ENCODE measurements around the gene CHMP4B.

CHMP4B gene

GRCh38 chr20:33894798-33895197 is 83.7 kb downstream of the CHMP4B start:
- no peak for DNase-seq (ENCODE audit: low read depth in 1 of 2, low spot score in 1 of 2)

GRCh38 chr20:33896509-33896908 is 85.4 kb downstream of the CHMP4B start:
- DNase-seq (ENCODE audit: low read depth in 1 of 2, low spot score in 1 of 2), result no peak

DNA sequence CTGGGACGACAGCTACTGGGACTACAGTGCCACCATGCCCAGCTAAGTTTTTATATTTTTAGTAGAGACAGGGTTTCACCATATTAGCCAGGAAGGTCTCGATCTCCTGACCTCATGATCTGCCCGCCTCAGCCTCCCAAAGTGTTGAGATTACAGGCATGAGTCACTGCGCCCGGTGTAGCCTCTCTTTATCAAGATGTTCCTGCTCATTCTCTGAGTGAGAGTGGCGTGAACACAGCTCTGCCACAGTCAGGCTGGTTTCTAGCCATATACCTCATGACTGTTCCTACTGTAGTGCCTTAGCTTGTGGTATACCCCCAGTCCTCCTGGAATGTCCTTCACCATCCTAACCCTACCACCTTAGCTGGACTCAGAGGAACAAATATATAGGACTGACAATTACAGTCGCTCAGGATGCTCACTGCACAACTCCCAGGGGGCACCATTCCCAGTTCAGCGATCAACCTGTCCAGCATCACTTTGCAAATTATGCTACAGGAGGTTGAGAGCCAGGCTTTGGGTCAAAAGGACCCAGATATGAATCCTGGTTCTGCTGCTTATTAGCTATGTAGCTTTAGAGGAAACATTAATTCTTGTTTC is 86.3 kb downstream of the CHMP4B start:
- DNase-seq (ENCODE audit: low read depth in 1 of 2, low spot score in 1 of 2), result no peak

DNA sequence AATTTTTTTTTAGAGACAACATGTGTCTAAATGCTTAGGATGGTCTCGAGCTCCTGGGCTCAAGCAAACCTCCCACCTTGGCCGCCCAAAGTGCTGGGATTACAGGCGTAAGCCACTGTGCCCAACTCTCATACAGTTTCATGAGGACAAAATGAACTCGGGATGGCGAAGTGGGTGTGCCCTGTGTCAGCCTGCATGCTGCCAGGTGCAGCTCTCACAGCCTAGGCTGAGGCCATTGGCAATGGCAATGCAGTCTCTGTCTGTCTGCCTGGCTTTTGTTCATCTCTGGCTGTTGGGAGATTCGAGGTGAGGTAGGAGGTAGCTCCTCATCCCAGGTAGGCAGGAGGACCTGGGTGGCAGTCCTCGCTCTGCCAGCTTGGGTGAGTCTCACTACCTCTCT is 88.0 kb downstream of the CHMP4B start:
- no peak for DNase-seq (ENCODE audit: low read depth in 1 of 2, low spot score in 1 of 2)

DNA sequence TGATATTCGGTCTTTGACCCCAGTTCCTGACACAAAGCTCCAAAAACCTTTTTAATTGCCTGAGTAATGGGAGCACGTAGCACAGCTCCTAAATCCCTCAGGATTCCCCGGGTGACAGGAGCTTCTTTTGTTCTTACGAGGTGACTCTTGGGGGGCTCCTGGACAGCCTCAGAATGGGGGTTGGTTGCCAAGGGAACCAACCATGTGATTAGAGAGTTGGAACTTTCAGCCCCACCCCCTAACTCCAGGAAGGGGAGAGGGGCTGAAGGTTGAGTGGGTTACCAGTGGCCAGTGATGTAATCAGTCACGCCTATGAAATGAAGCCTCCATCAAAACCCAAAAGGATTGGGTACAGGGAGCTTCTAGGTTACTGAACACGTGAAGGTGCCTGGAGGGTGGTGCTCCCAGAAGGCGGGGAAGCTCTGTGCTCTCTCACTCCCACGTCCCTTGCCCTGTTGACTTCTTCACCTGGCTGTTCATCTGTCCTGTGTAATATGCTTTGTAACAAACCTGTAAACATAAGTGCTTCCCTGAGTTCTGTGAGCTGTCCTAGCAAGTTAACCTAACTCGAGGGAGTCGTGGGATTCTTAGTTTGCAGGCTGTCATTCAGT is 89.5 kb downstream of the CHMP4B start:
- no peak for DNase-seq (ENCODE audit: low read depth in 1 of 2, low spot score in 1 of 2)

DNA sequence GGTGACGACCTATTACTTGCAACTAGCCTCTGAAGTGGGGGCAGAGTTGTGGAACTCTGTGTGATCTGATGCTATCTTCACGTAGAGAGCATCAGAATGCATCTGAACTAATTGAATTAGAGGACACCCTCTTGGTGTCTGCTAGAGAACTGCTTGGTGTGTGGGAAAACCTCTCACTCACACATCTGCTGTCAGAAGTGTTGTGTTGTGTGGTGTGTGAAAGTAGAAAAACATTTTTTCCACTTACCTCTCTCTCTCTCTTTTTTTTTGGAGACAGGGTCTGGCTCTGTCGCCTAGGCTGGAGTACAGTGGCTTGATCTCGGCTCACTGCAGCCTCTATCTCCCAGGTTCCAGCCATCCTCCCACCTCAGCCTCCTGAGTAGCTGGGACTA is 90.0 kb downstream of the CHMP4B start:
- DNase-seq (ENCODE audit: low read depth in 1 of 2, low spot score in 1 of 2), result no peak

GRCh38 chr20:33902011-33902410 is 90.9 kb downstream of the CHMP4B start:
- DNase-seq (ENCODE audit: low read depth in 1 of 2, low spot score in 1 of 2), result no peak

Data from activated T-helper 1 cell treated with anti-CD3 and anti-CD28 coated beads, Interleukin-2, amount 50 U/mL, for 16 hours (primary cell).